Hematopoietic multipotent progenitor cell treated with erythropoietin and hydrocortisone succinate and interleukin-3 and kit ligand, for 15 days (in vitro differentiated cells): Measurements from ENCODE around the gene ASPRV1.
A peak's percentile ranks its signal among the peaks of the same experiment; 100 is the strongest.
"Not testable (repeated sequence)": the region's sequence is repeated elsewhere in the genome, so short reads cannot be mapped to it uniquely, and the experiment has no call there.

Experiments
- DNase-seq: peaks from one replicate; pipeline ENCODE4 v3.0.0-alpha.2; 2015; ENCODE audit warnings: low spot score

Gene ASPRV1

GRCh38 chr2:69961496-69961895, at the start of gene ASPRV1:
Gene ASPRV1 (minus strand): TSS chr2:69961631. CDS start chr2:69961436, 195 bp downstream.
- no peak for DNase-seq

GRCh38 chr2:70010576-70011111, 49.2 kb upstream of the ASPRV1 start:
- no peak for DNase-seq

- DNase-seq: peak; percentile 26
Observed at GRCh38 chr2:70009762-70010575, 48.5 kb upstream of the ASPRV1 start.

GRCh38 chr2:70008290-70008689, 46.9 kb upstream of the ASPRV1 start:
- DNase-seq: no peak

GRCh38 chr2:70007151-70007550, 45.7 kb upstream of the ASPRV1 start:
- no peak for DNase-seq

- DNase-seq: no peak
Observed at GRCh38 chr2:70006447-70006784, 45.0 kb upstream of the ASPRV1 start.

- no peak for DNase-seq
Observed at GRCh38 chr2:70005752-70006446, 44.5 kb upstream of the ASPRV1 start.

- no peak for DNase-seq
Observed at GRCh38 chr2:70005216-70005615, 43.8 kb upstream of the ASPRV1 start.

GRCh38 chr2:70003093-70003830, 41.8 kb upstream of the ASPRV1 start:
- no peak for DNase-seq

GRCh38 chr2:70002241-70002899, 40.9 kb upstream of the ASPRV1 start:
- DNase-seq: no peak

- not testable (repeated sequence) for DNase-seq
Observed at GRCh38 chr2:70000529-70000928, 39.1 kb upstream of the ASPRV1 start.

- DNase-seq: no peak
Observed at GRCh38 chr2:69998761-69999160, 37.3 kb upstream of the ASPRV1 start.

- peak; percentile 78 for DNase-seq
Observed at GRCh38 chr2:69997015-69997830, 35.8 kb upstream of the ASPRV1 start.

GRCh38 chr2:69995511-69995910, 34.1 kb upstream of the ASPRV1 start:
- no peak for DNase-seq

- DNase-seq: no peak
Observed at GRCh38 chr2:69994166-69994565, 32.7 kb upstream of the ASPRV1 start.

- no peak for DNase-seq
Observed at GRCh38 chr2:69993708-69994107, 32.3 kb upstream of the ASPRV1 start.

GRCh38 chr2:69993048-69993565, 31.7 kb upstream of the ASPRV1 start:
- DNase-seq: no peak

- DNase-seq: no peak
Observed at GRCh38 chr2:69992310-69993047, 31.0 kb upstream of the ASPRV1 start.

GRCh38 chr2:69989441-69990105, 28.1 kb upstream of the ASPRV1 start:
- DNase-seq: no peak

- no peak for DNase-seq
Observed at GRCh38 chr2:69989009-69989408, 27.6 kb upstream of the ASPRV1 start.
